ENCODE measurements around the gene PLCL1.

The PLCL1 gene

GRCh38 chr2:197969391-197969893 is 165.0 kb downstream of the PLCL1 start:
- DNase-seq (ENCODE audit: extremely low spot score) = no peak
- no peak for TF ChIP-seq L3MBTL2 (conservative IDR thresholded peaks at IDR 0.05)
- TF ChIP-seq FOXA1 (IDR thresholded peaks at IDR 0.05) = no peak
- POLR2A ChIA-PET = no interaction called here
- CTCF ChIA-PET = no interaction called here

- POLR2A ChIA-PET = no interaction called here
- DNase-seq (ENCODE audit: extremely low spot score) = no peak
- CTCF ChIA-PET = no interaction called here
- TF ChIP-seq ELF4 (IDR thresholded peaks at IDR 0.05) = no peak
- no peak for TF ChIP-seq ZNF384 (IDR thresholded peaks at IDR 0.05)
- no peak for TF ChIP-seq TARDBP (IDR thresholded peaks at IDR 0.05)
- TF ChIP-seq FOXK2 (IDR thresholded peaks at IDR 0.05) = no peak
- TF ChIP-seq SUZ12 (IDR thresholded peaks at IDR 0.05) = no peak
- no peak for TF ChIP-seq PKNOX1 (IDR thresholded peaks at IDR 0.05)
- TF ChIP-seq NFRKB (IDR thresholded peaks at IDR 0.05) = no peak
- no peak for TF ChIP-seq ARNT (IDR thresholded peaks at IDR 0.05)
- TF ChIP-seq FOXM1 (IDR thresholded peaks at IDR 0.05; ENCODE audit: borderline replicate concordance) = no peak
- TF ChIP-seq CTBP1 (IDR thresholded peaks at IDR 0.05; ENCODE audit: borderline replicate concordance) = no peak
- no peak for TF ChIP-seq L3MBTL2 (conservative IDR thresholded peaks at IDR 0.05)
- no peak for TF ChIP-seq BHLHE40 (IDR thresholded peaks at IDR 0.05; ENCODE audit: borderline replicate concordance)
- TF ChIP-seq LEF1 (IDR thresholded peaks at IDR 0.05; ENCODE audit: borderline replicate concordance) = no peak
- TF ChIP-seq SP1 (IDR thresholded peaks at IDR 0.05) = no peak
- TF ChIP-seq FOXA1 (IDR thresholded peaks at IDR 0.05) = no peak
Observed at GRCh38 chr2:197972061-197972460, 167.7 kb downstream of the PLCL1 start.

- no peak for DNase-seq (ENCODE audit: extremely low spot score)
- TF ChIP-seq FOXM1 (IDR thresholded peaks at IDR 0.05; ENCODE audit: borderline replicate concordance) (no peak), ELF4 (IDR thresholded peaks at IDR 0.05) (no peak), BHLHE40 (IDR thresholded peaks at IDR 0.05; ENCODE audit: borderline replicate concordance) (no peak), ARNT (IDR thresholded peaks at IDR 0.05) (no peak), TARDBP (IDR thresholded peaks at IDR 0.05) (no peak), NFRKB (IDR thresholded peaks at IDR 0.05) (no peak)
- ChIA-PET CTCF (no interaction called here), POLR2A (no interaction called here)
Observed at GRCh38 chr2:197972587-197972986, 168.2 kb downstream of the PLCL1 start.

- ChIA-PET POLR2A (no interaction called here), CTCF (no interaction called here)
- DNase-seq (ENCODE audit: extremely low spot score) = no peak
- no peak for TF ChIP-seq CTBP1 (IDR thresholded peaks at IDR 0.05; ENCODE audit: borderline replicate concordance)
- TF ChIP-seq ARNT (IDR thresholded peaks at IDR 0.05) = no peak
- no peak for TF ChIP-seq LEF1 (IDR thresholded peaks at IDR 0.05; ENCODE audit: borderline replicate concordance)
- TF ChIP-seq L3MBTL2 (conservative IDR thresholded peaks at IDR 0.05) = no peak
- no peak for TF ChIP-seq TARDBP (IDR thresholded peaks at IDR 0.05)
- no peak for TF ChIP-seq FOXA1 (IDR thresholded peaks at IDR 0.05)
- no peak for TF ChIP-seq BHLHE40 (IDR thresholded peaks at IDR 0.05; ENCODE audit: borderline replicate concordance)
- TF ChIP-seq FOXM1 (IDR thresholded peaks at IDR 0.05; ENCODE audit: borderline replicate concordance) = no peak
- TF ChIP-seq FOXK2 (IDR thresholded peaks at IDR 0.05) = no peak
- no peak for TF ChIP-seq NFRKB (IDR thresholded peaks at IDR 0.05)
- TF ChIP-seq HDGF (IDR thresholded peaks at IDR 0.05; ENCODE audit: borderline replicate concordance) = no peak
- TF ChIP-seq PKNOX1 (IDR thresholded peaks at IDR 0.05) = no peak
- no peak for TF ChIP-seq SP1 (IDR thresholded peaks at IDR 0.05)
- no peak for TF ChIP-seq ZNF384 (IDR thresholded peaks at IDR 0.05)
- no peak for TF ChIP-seq ELF4 (IDR thresholded peaks at IDR 0.05)
- TF ChIP-seq SUZ12 (IDR thresholded peaks at IDR 0.05) = no peak
Observed at GRCh38 chr2:197973772-197974171, 169.4 kb downstream of the PLCL1 start.

GRCh38 chr2:197975931-197976519 is 171.6 kb downstream of the PLCL1 start:
- POLR2A ChIA-PET = no interaction called here
- TF ChIP-seq FOXA1 (IDR thresholded peaks at IDR 0.05) = no peak
- CTCF ChIA-PET = no interaction called here
- DNase-seq (ENCODE audit: extremely low spot score) = no peak

- no peak for DNase-seq (ENCODE audit: extremely low spot score)
- TF ChIP-seq ELF4 (IDR thresholded peaks at IDR 0.05) = no peak
- TF ChIP-seq ARNT (IDR thresholded peaks at IDR 0.05) = no peak
- TF ChIP-seq TARDBP (IDR thresholded peaks at IDR 0.05) = no peak
- no peak for TF ChIP-seq SP1 (IDR thresholded peaks at IDR 0.05)
- no peak for TF ChIP-seq BHLHE40 (IDR thresholded peaks at IDR 0.05; ENCODE audit: borderline replicate concordance)
- TF ChIP-seq LEF1 (IDR thresholded peaks at IDR 0.05; ENCODE audit: borderline replicate concordance) = no peak
- TF ChIP-seq FOXA1 (IDR thresholded peaks at IDR 0.05) = no peak
- CTCF ChIA-PET = no interaction called here
- POLR2A ChIA-PET = no interaction called here
Observed at GRCh38 chr2:197978971-197979370, 174.6 kb downstream of the PLCL1 start.

GRCh38 chr2:197982565-197982964 is 178.2 kb downstream of the PLCL1 start:
- ChIA-PET POLR2A (no interaction called here), CTCF (no interaction called here)
- no peak for DNase-seq (ENCODE audit: extremely low spot score)
- TF ChIP-seq SP1 (IDR thresholded peaks at IDR 0.05) = no peak
- TF ChIP-seq PKNOX1 (IDR thresholded peaks at IDR 0.05) = no peak
